T-cell (primary cell): ENCODE measurements around the gene VWF. TPM values are rescaled to one million over a fixed set of nuclear protein-coding genes. Genes with fewer than 3 reads are reported as not detected.
A peak's percentile ranks its signal among the peaks of the same experiment; 100 is the strongest.

Experiments used
- ATAC-seq, 4 experiments: fragments of 200-7000 bp in 3 of 4; fragments of 150-1000 bp in 1 of 4; cut with Tn5 transposase; replicated peaks in 1 of 4; 1 replicate in 3 of 4; 2 replicates in 1 of 4; pipeline ENCODE4 v1.10.0; 2021; ENCODE audit warnings: moderate library complexity in 3 of 4, mild to moderate bottlenecking in 2 of 4, moderate number of reproducible peaks in 1 of 4
- CTCF ChIA-PET, 2 donors: fragments of 300-600 bp; sonication (Branson Sonifier 250); formaldehyde crosslinking; loops; one replicate each; lab custom pipeline; 2022; ENCODE audit warnings: antibody characterized with exemption in 2 of 2; lab: Charles Lee
- POLR2A ChIA-PET, 2 donors: fragments of 300-600 bp; sonication (Branson Sonifier 250); formaldehyde crosslinking; loops; one replicate each; lab custom pipeline; 2022; ENCODE audit warnings: antibody characterized with exemption in 2 of 2; lab: Charles Lee
- DNase-seq, 35 experiments: peaks; one replicate each; pipeline versions ENCODE4 v3.0.0 to v3.0.0-alpha.2; 2013 to 2023
- H3K27ac ChIP-seq: one replicate; pipeline ENCODE4 v1.5.1; 2013; ENCODE audit warnings: low read length
- H3K27me3 ChIP-seq, 2 experiments: replicated peaks in 1 of 2; 1 replicate in 1 of 2; 2 replicates in 1 of 2; pipeline versions ENCODE4 v1.6.1 to v1.7.0; 2013; ENCODE audit warnings: low read length in 1 of 2, mixed read lengths in 1 of 2; ENCODE audit not compliant: control insufficient read depth in 2 of 2, insufficient read depth in 2 of 2; ENCODE audit errors: extremely low read depth in 1 of 2
- H3K36me3 ChIP-seq, 2 donors: 1 replicate in 1 of 2; 2 replicates in 1 of 2; pipeline versions ENCODE4 v1.6.1 to v1.7.0; 2013; ENCODE audit warnings: low read length in 1 of 2; ENCODE audit not compliant: control insufficient read depth in 2 of 2, insufficient read depth in 1 of 2; ENCODE audit errors: extremely low read depth in 1 of 2
- H3K4me1 ChIP-seq, 2 experiments: 1 replicate in 1 of 2; 2 replicates in 1 of 2; pipeline versions ENCODE4 v1.6.1 to v1.7.0; 2013; ENCODE audit warnings: low read length in 2 of 2, mixed read lengths in 1 of 2; ENCODE audit not compliant: insufficient read depth in 2 of 2, control insufficient read depth in 1 of 2; ENCODE audit errors: extremely low read depth in 1 of 2
- H3K4me3 ChIP-seq, 2 donors: 1 replicate in 1 of 2; 2 replicates in 1 of 2; pipeline versions ENCODE4 v1.5.1 to v1.7.0; 2013; ENCODE audit warnings: mild to moderate bottlenecking in 2 of 2, low read length in 1 of 2, moderate library complexity in 1 of 2; ENCODE audit not compliant: control insufficient read depth in 1 of 2; ENCODE audit errors: extremely low read depth in 1 of 2
- H3K9me3 ChIP-seq: 2 replicates; pipeline ENCODE4 v1.7.0; 2013
- H3K27ac Mint-ChIP-seq, 2 donors: one replicate each; pipeline ENCODE4 v1.8.0; 2020 to 2021; ENCODE audit warnings: mild to moderate bottlenecking in 2 of 2, mixed read lengths in 2 of 2
- H3K27me3 Mint-ChIP-seq, 2 donors: one replicate each; pipeline ENCODE4 v1.8.0; 2021 to 2022; ENCODE audit warnings: mixed read lengths in 2 of 2
- H3K36me3 Mint-ChIP-seq: one replicate; pipeline ENCODE4 v1.8.0; 2021; ENCODE audit warnings: mixed read lengths
- H3K4me1 Mint-ChIP-seq, 3 donors: one replicate each; pipeline ENCODE4 v1.8.0; 2020 to 2022; ENCODE audit warnings: mixed read lengths in 3 of 3, mild to moderate bottlenecking in 1 of 3
- H3K4me3 Mint-ChIP-seq, 3 donors: one replicate each; pipeline ENCODE4 v1.8.0; 2020 to 2022; ENCODE audit warnings: mild to moderate bottlenecking in 3 of 3, mixed read lengths in 3 of 3, moderate library complexity in 3 of 3
- H3K9me3 Mint-ChIP-seq, 3 donors: one replicate each; pipeline ENCODE4 v1.8.0; 2020 to 2022; ENCODE audit warnings: mixed read lengths in 3 of 3
- WGBS: methylation state at CpG from one replicate; pipeline ENCODE4 v1.1.5; 2013; ENCODE audit warnings: missing lambda C conversion rate; ENCODE audit not compliant: insufficient coverage; 5-methylcytosine and 5-hydroxymethylcytosine counted together
- total RNA-seq, 35 experiments: library from RNA in 6 of 35; stranded (reverse) in 6 of 35; fragments of 120-200 nt in 1 of 35; gene quantifications; one replicate each; pipeline versions ENCODE4 v1.2.1 to v1.2.4 and lab custom pipeline; 2013 to 2026

Gene VWF
- total RNA-seq, 5 donors from 2014 or later (not counting 1 experiment from before 2014, with no cell fraction given): 0.13 to 0.90 (median 0.74) TPM; not detected in 1

DNA sequence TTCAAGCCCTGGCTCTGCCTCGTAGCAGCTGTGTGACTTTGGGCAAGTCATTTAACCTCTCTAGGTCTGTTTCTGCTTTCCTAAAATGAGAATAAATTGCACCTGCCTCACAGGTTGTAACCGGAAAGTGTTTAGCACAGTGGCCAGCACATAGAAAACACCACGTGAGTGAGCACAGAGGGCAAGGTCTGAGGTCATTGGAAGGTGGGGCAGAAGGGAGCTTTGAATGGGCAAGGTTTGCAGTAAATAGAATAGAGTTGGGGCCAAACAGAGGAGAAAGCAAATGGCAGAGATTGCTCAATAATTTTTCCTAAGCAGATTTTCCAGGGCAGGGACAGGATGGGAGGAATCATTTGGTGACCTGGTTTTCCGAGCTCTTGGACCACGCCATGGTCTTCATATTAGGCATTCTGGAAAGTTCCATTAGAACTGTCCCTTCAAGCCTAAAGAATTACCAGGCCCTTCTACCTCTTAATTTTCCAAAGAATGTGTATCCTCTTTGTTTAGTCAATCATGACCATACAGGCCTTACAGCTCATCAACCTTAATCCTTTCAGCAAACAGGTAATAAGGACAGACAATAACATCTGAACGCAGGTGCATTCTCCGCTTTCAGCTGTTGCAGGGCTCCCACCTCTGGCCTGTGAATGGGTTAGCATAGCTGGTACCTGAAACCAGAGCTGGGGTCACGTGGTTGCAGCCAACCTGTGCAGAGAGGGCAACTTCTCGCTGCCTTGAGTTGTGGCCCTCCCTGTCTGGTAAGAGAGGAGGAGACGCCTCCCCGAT is 53.8 kb downstream of the VWF start:
- H3K36me3 ChIP-seq: no peaks in the 10 kb centered on the region
- no peak for DNase-seq
- H3K9me3 ChIP-seq: no peaks in the 10 kb centered on the region
- ChIA-PET CTCF (interaction anchor here in 1 of 2 donors (0.5 kb wide), 1 partner anchor 159 kb away, joined by 4 read pairs; no protein-coding TSS in a partner anchor), POLR2A (interaction anchor here in 1 of 2 donors (0.6 kb wide), 1 partner anchor 209 kb away, joined by 4 read pairs; no protein-coding TSS in a partner anchor)
- no peak for ATAC-seq
- H3K27ac Mint-ChIP-seq: no peak overlapping the region
- H3K4me3 Mint-ChIP-seq: no peak overlapping the region
- H3K4me1 ChIP-seq: peaks cover 13 to 22% of the 10 kb centered on the region in 2 experiments
- H3K9me3 Mint-ChIP-seq: no peaks in the 10 kb centered on the region
- H3K4me1 Mint-ChIP-seq: peaks cover 34 to 36% (median 35%) of the 10 kb centered on the region in 3 donors
- no peak overlapping the region for H3K4me3 ChIP-seq
- WGBS: 80% methylated on average over 10 of the region's 11 CpGs
- H3K36me3 Mint-ChIP-seq: no peaks in the 10 kb centered on the region
- H3K27me3 Mint-ChIP-seq: peaks cover 0 to 24% of the 10 kb centered on the region in 2 donors
- H3K27me3 ChIP-seq: peaks cover 0 to 27% of the 10 kb centered on the region in 2 experiments
- H3K27ac ChIP-seq: no peak overlapping the region

DNA sequence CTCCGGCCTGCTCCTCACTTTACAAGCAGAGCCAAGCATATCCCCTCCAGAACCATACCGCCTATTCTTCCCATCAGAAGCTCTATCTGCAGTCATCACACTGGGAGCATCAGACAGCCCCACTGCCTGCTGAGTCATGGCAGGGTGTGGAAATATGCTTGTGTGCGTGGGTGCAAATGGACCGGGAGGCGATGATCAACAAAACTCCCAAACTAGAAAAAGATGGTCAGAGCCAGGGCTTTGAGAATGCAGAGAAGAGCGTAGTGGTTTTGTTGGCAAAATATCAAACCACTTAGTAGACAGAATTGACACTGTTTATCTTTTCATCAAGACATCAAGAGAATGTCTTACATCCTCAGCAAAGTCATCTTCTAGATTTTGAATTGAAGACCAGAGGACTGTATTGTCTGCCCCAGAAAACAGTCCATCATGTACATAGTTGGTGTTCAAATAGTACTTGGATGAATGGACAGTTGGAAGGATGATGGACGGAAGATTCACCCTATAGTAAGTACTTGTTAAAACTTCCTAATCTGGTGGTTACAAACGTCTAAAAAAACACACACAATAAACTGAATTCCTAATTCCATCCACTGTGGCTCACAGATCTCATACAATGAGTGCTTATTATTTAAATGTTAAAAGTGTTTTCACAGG is 54.9 kb downstream of the VWF start:
- Mint-ChIP-seq H3K27ac (peak overlapping the region in 1 of 2 donors; percentile 40), H3K36me3 (no peaks in the 10 kb centered on the region), H3K4me3 (peak overlapping the region in 1 of 3 donors; percentile 3), H3K9me3 (no peaks in the 10 kb centered on the region), H3K4me1 (peaks cover 24 to 25% (median 25%) of the 10 kb centered on the region in 3 donors), H3K27me3 (peaks cover 0 to 14% of the 10 kb centered on the region in 2 donors)
- CTCF ChIA-PET: no interaction called here
- DNase-seq (peak in 4 of 35 experiments; percentile 6 to 40 (median 8)), ATAC-seq (peak; percentile 49 to 64 (median 56))
- Histone ChIP-seq H3K4me3 (no peak overlapping the region), H3K27me3 (peaks cover 0 to 27% of the 10 kb centered on the region in 2 experiments), H3K36me3 (no peaks in the 10 kb centered on the region), H3K4me1 (peaks cover 3 to 11% of the 10 kb centered on the region in 2 experiments), H3K27ac (no peak overlapping the region), H3K9me3 (no peaks in the 10 kb centered on the region)
- no CpG with 5 or more reads among the region's 8 CpGs for WGBS
- POLR2A ChIA-PET: no interaction called here

DNA sequence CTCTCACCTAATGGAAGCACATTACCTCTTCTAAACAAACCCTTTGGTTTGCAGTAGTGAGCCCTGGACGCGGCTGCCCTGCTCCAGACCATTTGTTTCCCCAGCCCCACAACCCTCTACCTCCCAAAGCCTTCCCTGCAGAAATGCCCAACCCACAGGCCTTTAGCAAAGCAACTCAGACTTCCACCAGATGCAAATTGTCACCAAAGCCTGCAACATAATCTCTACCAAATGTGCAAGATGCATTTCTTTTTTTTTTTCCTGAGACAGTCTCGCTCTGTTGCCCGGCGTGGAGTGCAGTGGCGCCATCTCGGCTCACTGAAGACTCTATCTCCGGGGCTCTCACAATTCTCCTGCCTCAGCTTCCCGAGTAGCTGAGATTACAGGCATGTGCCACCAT is 56.2 kb downstream of the VWF start:
- WGBS: 93% methylated on average over 8 of the region's 9 CpGs
- peak overlapping the region in 1 of 2 donors; percentile 39 for H3K27ac Mint-ChIP-seq
- Histone ChIP-seq H3K27me3 (peaks cover 0 to 36% of the 10 kb centered on the region in 2 experiments), H3K36me3 (no peaks in the 10 kb centered on the region), H3K4me1 (peaks cover 2 to 7% of the 10 kb centered on the region in 2 experiments), H3K4me3 (no peak overlapping the region), H3K27ac (no peak overlapping the region), H3K9me3 (no peaks in the 10 kb centered on the region)
- peaks cover 0 to 9% of the 10 kb centered on the region in 2 donors for H3K27me3 Mint-ChIP-seq
- ChIA-PET CTCF (no interaction called here), POLR2A (no interaction called here)
- H3K4me1 Mint-ChIP-seq: peaks cover 18 to 19% (median 19%) of the 10 kb centered on the region in 3 donors
- DNase-seq (no peak), ATAC-seq (no peak)
- H3K9me3 Mint-ChIP-seq: no peaks in the 10 kb centered on the region
- H3K4me3 Mint-ChIP-seq: no peak overlapping the region
- no peaks in the 10 kb centered on the region for H3K36me3 Mint-ChIP-seq

DNA sequence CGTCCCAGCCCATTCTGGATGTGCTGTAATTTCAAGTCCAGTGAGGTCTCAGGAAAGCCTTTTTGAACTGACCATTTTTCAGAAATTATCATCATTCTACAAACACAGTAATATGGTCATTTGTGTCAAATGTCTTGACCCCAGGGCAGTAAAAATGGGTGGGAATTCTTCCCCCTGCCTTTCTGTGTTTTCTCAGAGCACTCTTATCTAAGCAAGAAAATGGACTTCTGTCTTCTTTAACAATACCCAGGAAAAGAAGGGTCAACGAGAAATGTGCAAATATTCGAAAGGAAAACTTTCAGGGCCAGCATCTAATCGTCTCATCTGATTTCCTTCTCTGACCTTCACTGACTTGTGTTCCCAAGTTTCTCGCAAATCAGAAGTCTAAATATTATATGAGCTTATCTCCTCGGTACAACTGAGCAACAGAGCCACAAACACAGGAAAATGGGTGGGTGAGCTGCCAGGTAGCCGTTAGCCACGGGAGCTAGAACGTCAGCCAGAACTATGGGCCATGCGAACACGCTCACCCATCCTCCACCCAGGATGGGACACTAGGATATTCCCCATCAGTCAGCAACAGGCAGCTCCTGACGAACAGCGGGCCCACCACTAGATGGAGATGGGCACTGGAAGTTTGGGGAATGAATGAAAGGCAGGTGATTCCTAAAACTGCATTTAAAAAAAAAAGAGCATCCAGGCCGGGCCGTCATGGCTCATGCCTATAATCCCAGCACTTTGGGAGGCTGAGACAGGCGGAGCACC is 57.1 kb downstream of the VWF start:
- WGBS: 92% methylated on average over 7 of the region's 16 CpGs
- Mint-ChIP-seq H3K4me1 (peaks cover 18 to 24% (median 20%) of the 10 kb centered on the region in 3 donors), H3K27me3 (peaks cover 0 to 9% of the 10 kb centered on the region in 2 donors), H3K4me3 (no peak overlapping the region), H3K27ac (no peak overlapping the region), H3K36me3 (no peaks in the 10 kb centered on the region), H3K9me3 (no peaks in the 10 kb centered on the region)
- CTCF ChIA-PET: interaction anchor here (0.7 to 1.0 kb wide), 2 partner anchors 16 to 211 kb away, joined by 3 read pairs; no protein-coding TSS in a partner anchor
- peaks cover 2 to 9% of the 10 kb centered on the region in 2 experiments for H3K4me1 ChIP-seq
- H3K27me3 ChIP-seq: peaks cover 0 to 42% of the 10 kb centered on the region in 2 experiments
- no peak overlapping the region for H3K27ac ChIP-seq
- ATAC-seq (no peak), DNase-seq (no peak)
- no peak overlapping the region for H3K4me3 ChIP-seq
- H3K36me3 ChIP-seq: no peaks in the 10 kb centered on the region
- no peaks in the 10 kb centered on the region for H3K9me3 ChIP-seq
- POLR2A ChIA-PET: no interaction called here

DNA sequence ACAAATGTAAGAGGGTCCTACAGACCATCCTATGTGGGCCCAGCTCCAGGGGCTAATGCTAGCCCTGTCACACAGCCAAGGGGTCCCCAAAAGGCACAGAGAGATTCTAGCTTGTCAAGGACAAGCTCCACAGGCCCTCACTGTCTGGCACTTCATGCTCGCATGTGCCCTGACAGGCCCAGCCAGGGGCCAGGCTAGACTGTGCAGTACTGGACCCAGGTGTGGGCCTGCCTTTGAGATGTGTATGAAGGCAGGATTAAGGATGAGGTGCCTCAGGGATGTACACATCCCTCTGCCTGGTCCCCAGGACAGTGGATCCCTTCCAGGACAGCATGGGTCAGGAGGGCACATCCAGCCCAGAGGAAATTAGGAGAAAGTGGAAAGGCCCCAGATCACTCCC is 57.8 kb downstream of the VWF start:
- no CpG with 5 or more reads among the region's 1 CpG for WGBS
- H3K27ac Mint-ChIP-seq: no peak overlapping the region
- CTCF ChIA-PET: interaction anchor here in 1 of 2 donors (1.0 kb wide), 1 partner anchor 212 kb away, joined by 3 read pairs; no protein-coding TSS in a partner anchor

More for the DNA sequence above, 57.8 kb downstream of the VWF start:
- ATAC-seq: no peak
- POLR2A ChIA-PET: no interaction called here
- Histone ChIP-seq H3K27me3 (peaks cover 0 to 42% of the 10 kb centered on the region in 2 experiments), H3K9me3 (no peaks in the 10 kb centered on the region), H3K4me3 (no peak overlapping the region), H3K27ac (no peak overlapping the region), H3K4me1 (peaks cover 2 to 9% of the 10 kb centered on the region in 2 experiments), H3K36me3 (no peaks in the 10 kb centered on the region)
- no peak overlapping the region for H3K4me3 Mint-ChIP-seq
- H3K36me3 Mint-ChIP-seq: no peaks in the 10 kb centered on the region
- no peaks in the 10 kb centered on the region for H3K9me3 Mint-ChIP-seq
- H3K27me3 Mint-ChIP-seq: peaks cover 0 to 9% of the 10 kb centered on the region in 2 donors
- DNase-seq: no peak
- H3K4me1 Mint-ChIP-seq: peaks cover 18 to 24% (median 20%) of the 10 kb centered on the region in 3 donors
